DMS114 treated with DMSO at 0.1 percent for 48 hours (cell line): ENCODE measurements around the gene DAB1.

Experiments
- DNase-seq: peaks from one replicate; lab custom pipeline; 2025; ENCODE audit not compliant: unreplicated experiment; lab: John Stamatoyannopoulos, UW

Gene DAB1

DNA sequence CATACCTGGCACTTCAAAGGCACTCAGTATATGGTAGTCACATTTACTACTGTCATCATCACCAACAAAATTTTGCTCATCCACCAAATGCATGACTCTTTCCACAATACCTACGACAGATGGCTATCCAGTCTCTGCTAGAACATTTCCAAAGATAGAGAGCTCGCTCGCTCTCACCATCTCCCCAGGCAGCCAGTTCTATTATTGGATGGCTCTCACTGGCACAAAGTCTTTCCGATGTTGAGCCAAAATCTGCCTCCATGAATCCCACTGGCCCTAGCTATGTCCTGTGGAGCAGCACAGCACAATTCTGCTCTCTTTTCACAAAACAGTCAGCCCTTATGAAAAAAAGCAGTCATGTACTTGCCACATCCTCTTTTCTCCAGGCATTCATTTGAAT, 102.1 kb downstream of the DAB1 start:
- DNase-seq, result no peak

DNA sequence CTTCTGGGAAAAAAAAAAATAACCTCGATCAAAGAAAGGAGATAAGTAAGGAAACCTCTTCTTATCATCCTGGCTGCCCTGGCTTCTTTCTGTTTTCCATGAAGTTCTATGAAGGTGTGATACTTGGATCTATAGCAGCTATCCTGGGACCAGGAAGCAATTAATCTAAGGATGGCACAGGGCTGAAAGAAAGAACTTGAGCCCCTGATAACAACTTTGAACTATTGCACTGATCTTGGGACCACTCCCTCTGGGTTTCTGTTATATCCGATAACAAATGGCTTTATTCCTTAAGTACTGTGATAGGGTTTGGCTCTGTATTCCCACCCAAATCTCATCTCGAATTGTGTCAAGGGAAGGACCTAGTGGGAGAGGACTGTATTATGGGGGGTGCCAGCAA, 104.1 kb downstream of the DAB1 start:
- no peak for DNase-seq

DNA sequence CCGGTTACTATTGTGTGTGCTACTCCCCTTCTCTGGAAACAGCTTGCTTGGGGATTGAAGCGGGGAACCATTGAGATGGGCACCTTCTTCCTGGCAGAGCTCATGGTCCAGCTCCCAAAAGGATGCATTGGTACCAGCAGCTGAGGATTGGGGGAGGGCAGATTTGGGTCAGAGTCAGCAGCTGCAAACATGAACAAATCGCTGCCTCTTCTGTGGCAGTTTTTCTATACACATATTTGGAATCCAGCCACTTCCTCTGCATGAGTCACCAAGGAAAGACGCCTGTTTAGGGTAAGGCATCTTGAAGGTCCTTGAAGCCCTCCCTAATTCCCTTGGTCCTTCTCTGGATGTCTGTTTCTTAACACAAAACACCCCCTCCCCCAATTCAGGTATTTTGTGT, 104.7 kb downstream of the DAB1 start:
- no peak for DNase-seq

DNA sequence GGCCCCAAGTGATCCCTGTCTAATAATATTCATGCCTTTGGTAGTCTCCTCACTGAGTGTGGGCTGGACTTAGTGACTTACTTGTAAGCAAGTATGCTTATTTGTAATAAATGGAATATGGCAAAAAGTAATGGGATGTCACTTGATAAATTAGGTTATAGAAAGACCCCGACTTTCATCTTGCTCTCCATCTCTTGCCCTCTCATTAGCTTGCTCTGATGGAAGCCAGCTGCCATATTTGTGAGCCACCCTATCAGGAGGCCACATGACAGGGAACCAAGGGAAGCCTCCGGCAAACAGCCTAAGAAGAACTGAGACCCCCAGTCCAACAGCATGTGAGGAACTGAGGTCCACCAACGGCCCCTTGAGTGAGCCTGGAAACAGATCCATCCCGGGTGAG, 107.0 kb downstream of the DAB1 start:
- no peak for DNase-seq

DNA sequence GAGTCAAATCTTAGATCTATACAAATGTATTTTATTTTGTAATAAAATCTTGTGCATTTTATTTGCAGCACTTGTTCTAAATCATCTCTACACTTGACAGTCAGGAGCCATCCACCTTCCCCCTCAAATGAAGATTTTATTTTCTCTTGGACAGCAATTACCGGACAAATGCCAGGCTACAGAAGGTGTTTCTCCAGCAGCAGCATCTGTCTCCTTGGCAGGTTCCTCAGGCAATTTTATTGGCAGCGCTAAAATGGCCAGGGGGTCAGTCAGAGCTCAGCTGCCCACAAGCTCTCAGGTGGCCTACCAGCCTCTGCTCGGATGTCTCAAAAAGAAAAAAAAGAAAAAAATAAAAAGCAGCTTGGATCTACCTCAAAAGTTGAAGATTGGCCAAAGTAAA, 107.6 kb downstream of the DAB1 start:
- no peak for DNase-seq

DNA sequence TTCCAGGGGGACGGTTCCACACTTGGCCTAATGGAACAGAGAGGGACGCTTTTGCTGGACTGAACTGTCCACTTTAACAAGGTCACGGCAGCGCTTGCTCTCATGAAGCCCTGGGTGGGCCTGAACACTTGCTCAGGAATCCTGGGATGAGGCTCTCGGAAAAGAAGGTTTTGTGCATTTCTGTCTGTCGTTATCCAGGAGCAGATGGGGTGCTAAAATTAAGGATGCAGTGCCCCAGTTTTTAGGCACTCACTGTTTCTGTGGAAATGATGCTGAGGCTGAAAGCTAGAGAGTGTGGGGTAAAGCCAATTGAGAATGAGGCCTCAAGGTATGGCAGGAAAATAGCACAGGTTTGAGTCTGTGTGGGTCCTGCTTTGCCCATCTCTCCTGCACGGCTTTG, 111.0 kb downstream of the DAB1 start:
- DNase-seq, result no peak

DNA sequence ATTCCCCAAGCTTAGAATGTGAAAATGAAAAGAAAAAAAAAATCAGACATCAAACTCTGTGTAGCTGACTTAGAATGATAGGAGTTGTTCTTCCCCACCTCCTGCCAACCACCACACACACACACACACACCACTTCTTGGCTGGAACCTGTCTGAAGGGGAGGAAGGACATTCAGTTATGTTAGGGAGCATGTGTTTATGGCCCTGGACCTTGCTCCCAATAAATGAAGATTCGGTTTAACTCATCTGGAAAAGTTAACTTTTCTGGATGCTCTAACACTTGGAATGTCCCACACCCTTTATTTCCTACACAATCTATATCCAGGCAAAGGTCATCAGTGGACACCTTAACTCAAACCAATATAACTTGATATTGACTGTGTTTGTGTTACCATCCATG, 112.4 kb downstream of the DAB1 start:
- no peak for DNase-seq

DNA sequence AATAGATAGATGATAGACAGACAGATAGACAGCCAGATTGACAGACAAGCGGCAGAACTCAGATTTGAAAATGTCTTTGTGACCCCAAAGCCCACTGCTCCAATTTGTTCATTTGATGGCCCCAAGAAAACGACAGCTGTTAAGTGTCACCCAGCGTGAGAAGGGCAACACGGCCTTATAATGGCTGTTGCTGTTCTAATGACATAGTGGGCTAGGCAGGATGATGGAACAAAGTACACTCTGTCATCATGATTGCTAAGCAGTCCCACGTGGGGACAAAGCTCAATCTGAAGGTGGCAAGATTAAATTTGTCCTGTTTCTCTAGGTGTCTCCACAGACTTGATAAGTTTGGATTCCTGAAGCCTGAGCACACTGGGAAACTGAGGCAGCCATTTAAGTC, 112.9 kb downstream of the DAB1 start:
- DNase-seq, result no peak

DNA sequence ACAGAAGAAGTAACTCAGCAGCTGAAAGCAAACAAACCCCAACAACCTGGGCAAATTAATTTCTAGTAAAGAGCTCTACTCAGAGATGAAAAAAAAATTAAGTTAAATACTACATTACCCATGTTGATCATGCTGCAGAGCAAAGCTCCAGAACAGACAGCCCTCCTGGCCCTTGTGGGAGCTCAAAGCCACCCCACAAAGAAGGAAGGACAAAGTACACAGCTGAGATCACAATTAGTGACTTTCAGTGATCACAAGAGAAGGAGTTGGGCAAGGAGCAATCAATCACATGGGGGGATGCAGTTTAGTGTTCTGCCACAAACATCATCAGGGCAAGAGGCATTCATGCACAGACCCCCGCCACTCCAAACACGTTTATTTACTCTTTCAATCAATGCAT, 114.2 kb downstream of the DAB1 start:
- no peak for DNase-seq

DNA sequence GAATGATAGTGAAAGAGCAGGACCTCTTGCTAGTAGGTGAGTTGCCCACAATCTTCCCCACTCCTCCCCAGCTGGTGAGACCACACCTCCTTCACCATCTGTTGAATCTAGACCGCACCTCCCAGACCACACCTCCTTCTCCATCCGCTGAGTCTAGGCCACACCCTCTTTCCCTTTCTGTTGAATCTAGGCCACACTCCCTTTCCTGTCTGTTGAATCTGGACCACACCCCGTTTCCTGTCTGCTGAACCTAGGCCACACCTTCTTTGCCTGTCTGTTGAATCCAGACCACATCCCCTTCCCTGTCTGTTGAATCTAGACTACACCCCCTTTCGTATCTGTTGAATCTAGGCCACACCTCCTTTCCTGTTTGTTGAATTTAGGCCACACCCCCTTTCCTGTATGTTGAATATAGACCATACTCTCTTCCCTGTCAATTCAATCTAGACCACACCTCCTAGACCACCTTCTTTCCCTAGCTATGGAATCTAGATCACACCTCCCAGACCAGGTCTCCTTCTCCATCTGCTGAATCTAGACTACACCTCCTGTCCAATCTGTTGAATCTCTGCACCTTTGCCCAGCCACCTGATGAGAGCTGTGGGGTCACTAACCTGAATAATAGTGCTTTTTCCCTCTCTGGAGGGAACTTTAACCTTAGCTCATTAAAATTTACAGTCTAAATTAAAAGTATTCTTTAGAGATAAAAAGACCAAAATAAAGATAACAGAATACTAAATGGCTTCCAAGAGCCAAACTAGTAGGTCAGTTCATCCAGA, 116.3 kb downstream of the DAB1 start:
- DNase-seq, result no peak

DNA sequence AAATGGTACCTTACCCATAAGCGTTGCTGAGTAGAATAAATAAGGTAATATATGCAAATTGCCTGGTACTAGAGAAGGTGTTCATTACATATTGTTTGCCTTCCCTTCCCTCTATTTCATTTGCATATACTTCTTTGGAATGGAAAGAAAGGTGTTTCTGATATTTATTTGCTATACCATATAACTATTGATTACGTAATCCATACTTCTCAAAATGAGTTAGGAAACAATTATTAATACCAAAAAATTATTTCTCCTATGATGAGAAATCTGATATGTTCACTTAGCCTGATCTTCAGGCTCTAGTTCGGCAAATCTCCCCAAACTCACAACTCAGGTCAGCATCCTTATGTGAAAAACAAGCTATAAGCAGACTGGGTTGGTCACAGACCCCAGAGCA, 119.3 kb downstream of the DAB1 start:
- DNase-seq, result no peak

DNA sequence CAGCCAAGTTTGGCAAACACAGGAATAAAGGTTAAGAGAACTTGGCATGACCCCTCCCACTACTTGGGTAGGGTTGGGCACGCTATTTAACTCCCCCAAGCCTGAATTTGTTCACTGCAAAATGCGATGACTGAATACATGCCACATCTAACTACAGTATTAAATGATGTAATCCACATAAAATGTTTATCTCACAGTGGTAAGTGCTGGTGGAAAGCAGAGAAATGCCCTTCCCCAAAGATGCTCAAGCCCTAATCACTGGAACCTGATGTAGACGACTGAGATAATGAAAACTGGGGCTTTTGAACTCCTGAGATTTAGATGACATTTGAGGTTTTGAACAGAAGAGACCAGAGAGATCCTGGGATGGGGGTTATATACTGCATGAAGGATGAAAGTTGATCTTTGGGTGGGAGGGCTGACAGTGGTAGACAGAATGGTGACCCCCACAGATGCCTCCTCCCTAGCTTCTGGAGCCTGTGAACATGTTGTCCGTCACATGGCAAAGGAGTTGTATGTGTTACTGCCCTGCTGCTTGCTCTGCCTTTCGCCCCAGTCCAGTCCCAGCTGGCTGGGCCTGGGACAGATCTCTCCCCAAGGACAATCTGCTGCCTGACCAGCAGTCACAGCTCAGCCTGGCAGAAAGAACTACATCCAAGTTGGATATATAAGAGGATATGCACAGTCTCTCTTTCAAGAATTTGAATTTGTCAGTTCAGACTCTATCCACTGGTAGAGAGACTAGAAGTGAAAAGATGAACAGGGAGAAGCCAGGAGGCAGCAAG, 120.9 kb downstream of the DAB1 start:
- DNase-seq, result no peak

DNA sequence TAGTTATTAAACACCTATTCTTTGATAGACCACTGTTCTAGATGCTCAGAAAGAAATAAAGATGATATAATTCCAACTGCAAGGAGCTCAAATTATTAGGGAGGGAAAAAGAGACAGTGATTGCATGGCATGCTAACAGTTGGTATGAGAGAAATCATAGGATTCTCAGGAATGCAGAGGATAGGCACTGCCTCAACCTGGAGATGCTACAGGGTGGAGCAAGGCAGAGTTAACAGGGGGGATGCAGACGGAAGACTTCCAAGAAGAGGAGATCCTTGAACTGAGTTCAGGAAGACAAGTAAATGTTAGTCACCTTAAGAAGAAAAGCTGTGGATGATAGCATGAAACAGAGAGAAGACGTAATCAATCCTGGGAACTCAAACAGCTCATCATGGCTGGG, 123.7 kb downstream of the DAB1 start:
- no peak for DNase-seq

DNA sequence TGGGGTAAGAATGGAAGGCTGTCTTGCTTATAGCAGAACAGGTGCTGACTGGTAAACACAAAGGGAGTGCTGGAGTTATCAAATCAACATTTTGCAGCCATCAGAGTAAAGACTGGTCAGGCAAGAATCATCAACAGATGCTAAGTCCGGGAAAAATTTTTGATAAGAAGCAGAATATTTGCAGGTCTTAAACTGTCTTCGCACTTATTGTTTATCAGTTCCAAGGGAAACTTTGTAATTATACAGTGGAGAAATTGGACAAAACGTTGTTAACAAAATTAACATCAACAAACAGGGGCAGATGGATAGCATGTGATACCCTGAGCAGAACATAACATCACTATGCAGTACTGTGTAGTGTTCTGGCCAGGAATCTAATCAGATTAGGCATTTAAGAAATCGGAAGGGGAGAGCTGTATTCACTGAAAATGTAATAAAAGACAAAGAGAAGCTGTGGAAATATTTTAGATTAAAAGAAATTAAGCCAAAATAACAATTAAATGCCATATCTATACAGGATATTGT, 127.1 kb downstream of the DAB1 start:
- no peak for DNase-seq

DNA sequence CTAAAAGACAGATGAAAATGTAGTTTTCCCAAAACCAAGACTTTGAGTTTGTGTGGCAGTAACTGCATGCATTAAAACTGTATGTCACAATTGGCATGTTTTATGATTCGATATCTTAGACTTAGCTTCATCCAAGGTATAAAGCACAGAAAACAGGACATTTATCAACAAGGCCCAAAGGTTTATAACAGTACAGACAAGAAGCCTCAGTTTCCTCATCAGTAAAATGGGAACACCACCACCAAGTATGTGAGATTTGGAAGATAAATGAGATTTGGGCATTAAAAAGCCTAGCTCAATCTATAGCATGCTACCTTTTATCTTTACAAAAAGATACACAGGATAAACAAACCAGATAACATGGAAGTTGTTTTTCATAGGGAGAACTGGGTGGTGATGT, 128.5 kb downstream of the DAB1 start:
- no peak for DNase-seq

DNA sequence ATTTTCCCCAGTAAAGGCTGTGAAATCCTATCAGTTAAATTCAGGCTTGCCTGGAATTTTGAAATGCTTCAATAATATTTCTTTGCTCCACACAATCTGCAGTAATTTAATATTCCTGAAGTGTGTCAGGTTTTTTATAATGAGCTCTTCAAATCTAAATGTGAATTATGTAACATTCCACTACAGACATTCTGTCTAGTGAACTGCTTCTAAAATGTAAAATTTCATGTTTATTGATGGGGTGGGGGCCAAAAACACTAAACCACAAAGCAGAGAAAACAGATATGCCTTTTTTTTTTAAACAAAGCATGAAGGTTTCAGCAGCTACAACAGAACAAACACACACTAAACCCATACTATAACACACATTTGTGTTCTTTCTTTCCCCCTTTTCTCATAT, 129.7 kb downstream of the DAB1 start:
- no peak for DNase-seq

DNA sequence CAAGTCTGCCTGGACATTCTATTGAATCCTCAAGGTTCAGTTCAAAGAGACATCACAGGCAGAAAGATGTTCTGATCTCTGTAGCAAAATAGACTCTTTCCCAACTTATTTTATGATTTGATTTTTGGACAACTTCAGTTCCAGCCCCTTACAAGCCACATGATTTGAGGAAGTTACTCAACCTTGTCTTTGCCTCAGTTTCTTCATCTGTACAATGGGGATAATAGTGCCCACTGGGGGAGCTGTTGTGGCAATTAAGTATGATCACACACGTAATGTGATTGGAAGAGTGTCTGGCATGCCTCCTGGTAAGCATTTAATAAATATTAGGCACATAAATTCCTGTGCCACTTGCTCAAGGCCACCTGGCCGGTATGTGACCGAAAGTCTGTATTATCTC, 130.6 kb downstream of the DAB1 start:
- no peak for DNase-seq

DNA sequence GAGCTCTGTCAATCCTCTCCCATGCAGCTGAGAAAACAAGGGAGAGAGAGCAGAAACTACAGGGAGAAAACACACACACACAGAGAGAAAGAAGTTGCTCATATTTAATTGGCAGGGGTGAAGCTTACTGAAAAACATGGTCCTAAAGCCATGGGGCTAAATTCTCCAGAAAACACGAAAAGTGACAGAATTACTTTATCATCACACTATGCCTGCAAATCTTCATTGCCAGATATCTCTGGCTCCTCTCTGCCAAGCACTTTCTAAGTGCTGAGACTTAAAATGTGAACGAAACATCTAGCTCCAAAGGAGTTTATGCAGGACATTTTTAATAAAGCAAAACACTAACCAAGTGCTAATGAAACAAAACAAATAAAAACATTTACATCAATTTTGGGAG, 134.1 kb downstream of the DAB1 start:
- no peak for DNase-seq

DNA sequence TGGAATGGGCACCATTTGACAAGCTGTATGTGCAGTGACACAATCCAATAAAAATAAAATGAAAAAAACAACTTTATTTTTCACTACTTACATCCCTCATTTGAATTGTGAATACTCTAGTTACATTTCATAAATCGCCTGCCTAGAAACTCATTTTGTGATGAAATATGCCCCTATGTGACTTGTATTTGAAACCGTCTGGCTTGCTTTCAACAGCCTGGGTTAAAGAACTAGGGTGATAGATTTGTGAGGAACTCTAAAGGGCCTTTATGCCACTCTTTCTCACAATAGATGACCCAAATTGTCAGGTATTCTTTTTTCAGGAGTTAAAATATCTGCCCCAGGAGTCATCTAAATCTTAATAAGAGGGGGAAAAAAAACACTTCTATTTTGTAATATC, 137.9 kb downstream of the DAB1 start:
- no peak for DNase-seq

DNA sequence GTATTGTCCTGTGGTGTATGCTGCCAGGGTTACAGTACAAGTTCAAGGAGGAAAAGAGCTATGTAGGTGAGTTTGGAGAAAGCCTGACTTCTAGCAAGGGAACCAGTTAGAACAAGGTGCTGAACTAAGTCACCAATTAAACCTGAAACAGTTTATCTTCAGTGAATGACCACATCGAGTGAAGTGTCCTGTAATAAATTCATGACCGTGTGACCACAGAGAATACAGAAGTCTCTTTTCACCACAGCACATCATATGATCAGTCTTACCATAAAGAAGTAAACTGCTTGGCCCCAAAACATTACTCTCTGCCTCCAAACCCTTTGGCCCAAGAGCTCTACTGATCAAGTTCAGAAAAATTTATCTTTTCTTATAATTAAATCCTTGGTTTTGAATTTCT, 141.4 kb downstream of the DAB1 start:
- no peak for DNase-seq

DNA sequence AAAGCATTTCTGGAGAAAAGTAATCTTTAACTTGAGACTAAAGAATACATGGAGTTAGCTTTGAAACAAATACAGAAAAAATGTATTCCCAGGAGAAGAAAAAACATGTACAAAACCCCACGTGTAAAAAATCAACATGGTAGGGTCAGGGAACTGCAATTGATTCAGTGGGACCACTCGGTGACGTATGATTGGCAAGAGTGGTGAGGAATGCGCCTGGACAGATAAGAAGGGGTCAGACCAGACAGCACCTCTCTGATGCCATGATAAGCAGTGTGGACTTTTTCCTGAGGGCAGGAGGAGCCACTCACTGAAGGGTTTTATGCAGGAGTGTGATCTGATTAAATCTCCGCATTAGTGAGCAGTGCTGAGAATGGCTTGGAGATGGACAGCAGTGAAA, 142.5 kb downstream of the DAB1 start:
- DNase-seq, result no peak

DNA sequence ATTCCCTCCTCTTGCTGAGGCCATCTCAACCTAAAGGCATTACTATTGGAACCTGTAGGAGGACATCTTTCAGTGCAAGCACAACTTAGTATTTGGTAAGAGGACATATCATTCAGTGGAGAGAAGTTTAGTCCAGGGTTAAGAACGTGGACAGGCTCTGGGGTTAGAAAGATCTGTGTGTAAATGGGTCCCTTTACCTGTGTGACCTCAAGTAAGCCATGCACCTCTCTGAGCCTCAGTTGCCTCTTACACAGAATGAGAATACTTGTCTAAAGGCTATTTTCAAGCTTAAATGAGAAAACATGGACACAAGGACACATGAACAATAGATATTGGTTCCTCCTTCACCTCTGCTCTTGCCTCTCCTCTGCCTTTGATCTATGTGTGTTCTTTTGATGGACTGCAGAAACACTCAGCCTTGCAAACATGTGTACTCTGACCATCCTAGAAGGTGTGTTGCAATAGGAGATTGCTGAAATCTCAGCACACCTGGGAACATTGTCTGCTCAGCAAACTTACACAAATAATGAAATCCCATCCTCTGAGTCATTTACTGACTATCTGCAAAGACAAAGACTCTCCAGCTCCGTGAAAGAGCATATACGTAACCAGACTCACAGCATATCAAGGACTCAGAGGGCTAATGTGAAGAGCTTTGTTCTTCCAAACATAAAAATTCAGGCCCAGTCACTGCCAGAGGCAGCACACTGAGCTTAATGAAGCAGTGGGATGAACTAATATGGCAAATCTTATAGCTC, 143.8 kb downstream of the DAB1 start:
- no peak for DNase-seq
